Suprapubic skin (tissue), 4 donors: ENCODE results near the gene SYNRG. TPM values are rescaled to one million over a fixed set of nuclear protein-coding genes. Genes with fewer than 3 reads are reported as not detected.

ENCODE experiments used
- DNase-seq, 2 donors: peaks; one replicate each; pipeline ENCODE4 v3.0.0-alpha.2; 2019; ENCODE audit warnings: low spot score in 2 of 2
- H3K27ac ChIP-seq: fragments of 200-600 bp; sonication (generic); one replicate; pipeline ENCODE4 v1.5.1; 2019
- H3K27me3 ChIP-seq: fragments of 200-600 bp; sonication (generic); one replicate; pipeline ENCODE4 v1.5.1; 2019
- H3K36me3 ChIP-seq: fragments of 200-600 bp; sonication (generic); one replicate; pipeline ENCODE4 v1.5.1; 2019
- H3K4me1 ChIP-seq: fragments of 200-600 bp; sonication (generic); one replicate; pipeline ENCODE4 v1.5.1; 2019
- H3K4me3 ChIP-seq: fragments of 200-600 bp; sonication (generic); one replicate; pipeline ENCODE4 v1.5.1; 2019; ENCODE audit warnings: mild to moderate bottlenecking
- H3K9me3 ChIP-seq: fragments of 200-600 bp; sonication (generic); one replicate; pipeline ENCODE4 v1.5.1; 2019
- CTCF ChIP-seq, 2 donors: fragments of 200-600 bp in 1 of 2; fragments of 450-650 bp in 1 of 2; sonication (generic) in 1 of 2; IDR thresholded peaks; one replicate each; pipeline ENCODE4 v1.5.1; 2016 to 2019; ENCODE audit warnings: antibody characterized with exemption in 2 of 2, mild to moderate bottlenecking in 1 of 2, moderate library complexity in 1 of 2
- EP300 ChIP-seq: sonication (generic); formaldehyde crosslinking; IDR thresholded peaks from one replicate; pipeline ENCODE4 v1.6.1; 2017; ENCODE audit warnings: antibody characterized with exemption
- POLR2A ChIP-seq, 2 donors: fragments of 450-650 bp; IDR thresholded peaks; one replicate each; pipeline ENCODE4 v1.6.1; 2017; ENCODE audit warnings: antibody characterized with exemption in 2 of 2, mild to moderate bottlenecking in 2 of 2, moderate library complexity in 2 of 2
- POLR2AphosphoS5 ChIP-seq, 3 donors: sonication (generic); formaldehyde crosslinking; IDR thresholded peaks; one replicate each; pipeline ENCODE4 v1.6.1; 2017; ENCODE audit warnings: antibody characterized with exemption in 3 of 3
- WGBS: methylation state at CpG from one replicate; pipeline ENCODE4 v1.1.5; 2018; 5-methylcytosine and 5-hydroxymethylcytosine counted together
- total RNA-seq, 4 donors: library from RNA; depleted of rRNA; stranded (reverse); fragments of >200 nt; gene quantifications; one replicate each; pipeline ENCODE4 v1.1.0, GENCODE V29; 2016

Gene SYNRG
- total RNA-seq, 4 donors from 2014 or later = 21.2 to 48.5 (median 25.5) TPM

GRCh38 chr17:37476431-37477120 lies 132.6 kb downstream of the SYNRG start:
- no peak overlapping the region for H3K4me3 ChIP-seq
- no peak for TF ChIP-seq POLR2A (IDR thresholded peaks at IDR 0.05)
- no peak for TF ChIP-seq CTCF (IDR thresholded peaks at IDR 0.05)
- no peak for TF ChIP-seq EP300
- no peak for TF ChIP-seq POLR2AphosphoS5 (IDR thresholded peaks at IDR 0.05)
- H3K27me3 ChIP-seq = no peaks in the 10 kb centered on the region
- H3K9me3 ChIP-seq = no peaks in the 10 kb centered on the region
- peaks cover 30% of the 10 kb centered on the region for H3K36me3 ChIP-seq
- peak overlapping the region; percentile 65 for H3K27ac ChIP-seq
- DNase-seq = no peak
- whole genome bisulfite sequencing = 49% methylated on average over 4 of the region's 4 CpGs
- H3K4me1 ChIP-seq = peaks cover 50% of the 10 kb centered on the region

GRCh38 chr17:37475731-37476420 lies 133.3 kb downstream of the SYNRG start:
- Histone ChIP-seq H3K27me3 (no peaks in the 10 kb centered on the region), H3K36me3 (peaks cover 37% of the 10 kb centered on the region), H3K4me3 (no peak overlapping the region), H3K27ac (peak overlapping the region; percentile 65), H3K4me1 (peaks cover 43% of the 10 kb centered on the region), H3K9me3 (no peaks in the 10 kb centered on the region)
- TF ChIP-seq POLR2AphosphoS5 (IDR thresholded peaks at IDR 0.05) (no peak), POLR2A (IDR thresholded peaks at IDR 0.05) (no peak), CTCF (IDR thresholded peaks at IDR 0.05) (no peak), EP300 (no peak)
- no peak for DNase-seq
- WGBS = 22% methylated on average over 1 of the region's 1 CpG

DNA sequence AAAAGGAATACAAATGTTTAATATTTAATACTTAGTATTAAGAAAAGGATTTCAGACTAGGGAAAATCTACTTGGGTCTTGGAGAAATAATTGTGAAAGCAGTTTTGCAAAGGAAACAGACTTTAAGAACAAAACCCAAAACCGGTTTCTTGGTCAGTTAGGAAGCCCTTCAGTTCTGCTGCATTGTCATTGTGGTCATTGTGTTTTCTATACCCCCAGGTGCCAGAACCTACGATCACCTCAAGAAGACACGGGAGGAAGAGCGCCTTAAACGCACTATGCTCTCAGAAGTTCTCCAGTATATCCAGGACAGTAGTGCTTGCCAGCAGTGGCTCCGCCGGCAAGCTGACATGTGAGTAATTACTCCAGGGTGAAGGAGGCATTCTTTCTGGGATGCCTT lies 139.0 kb downstream of the SYNRG start:
- Histone ChIP-seq H3K36me3 (peaks cover 75% of the 10 kb centered on the region), H3K4me3 (no peak overlapping the region), H3K9me3 (no peaks in the 10 kb centered on the region), H3K27ac (no peak overlapping the region), H3K27me3 (no peaks in the 10 kb centered on the region), H3K4me1 (peaks cover 1% of the 10 kb centered on the region)
- no peak for TF ChIP-seq POLR2A (IDR thresholded peaks at IDR 0.05)
- no peak for TF ChIP-seq CTCF (IDR thresholded peaks at IDR 0.05)
- TF ChIP-seq EP300 = no peak
- TF ChIP-seq POLR2AphosphoS5 (IDR thresholded peaks at IDR 0.05) = no peak
- no peak for DNase-seq
- WGBS = 67% methylated on average over 7 of the region's 7 CpGs

GRCh38 chr17:37466471-37466870 lies 142.7 kb downstream of the SYNRG start:
- no peaks in the 10 kb centered on the region for H3K27me3 ChIP-seq
- peaks cover 49% of the 10 kb centered on the region for H3K36me3 ChIP-seq
- no peaks in the 10 kb centered on the region for H3K4me1 ChIP-seq
- H3K4me3 ChIP-seq = no peak overlapping the region
- H3K9me3 ChIP-seq = no peaks in the 10 kb centered on the region
- no peak for DNase-seq
- no peak for TF ChIP-seq CTCF (IDR thresholded peaks at IDR 0.05)
- no peak for TF ChIP-seq POLR2A (IDR thresholded peaks at IDR 0.05)
- TF ChIP-seq POLR2AphosphoS5 (IDR thresholded peaks at IDR 0.05) = no peak
- TF ChIP-seq EP300 = no peak
- WGBS = 65% methylated on average over 1 of the region's 1 CpG
- peak overlapping the region; percentile 59 for H3K27ac ChIP-seq

GRCh38 chr17:37465069-37465616 lies 144.1 kb downstream of the SYNRG start:
- Histone ChIP-seq H3K27ac (no peak overlapping the region), H3K36me3 (peaks cover 41% of the 10 kb centered on the region), H3K9me3 (no peaks in the 10 kb centered on the region), H3K4me1 (no peaks in the 10 kb centered on the region), H3K4me3 (no peak overlapping the region), H3K27me3 (no peaks in the 10 kb centered on the region)
- TF ChIP-seq POLR2A (IDR thresholded peaks at IDR 0.05) = no peak
- TF ChIP-seq POLR2AphosphoS5 (IDR thresholded peaks at IDR 0.05) = no peak
- no peak for TF ChIP-seq CTCF (IDR thresholded peaks at IDR 0.05)
- TF ChIP-seq EP300 = no peak
- no peak for DNase-seq
- 94% methylated on average over 7 of the region's 7 CpGs for WGBS
